T follicular helper cell (primary cell): Measurements from ENCODE around the gene CEP55.

Source experiments
- DNase-seq: peaks from one replicate; pipeline ENCODE4 v3.0.0-alpha.2; 2020; ENCODE audit warnings: low read depth

Gene CEP55

DNA sequence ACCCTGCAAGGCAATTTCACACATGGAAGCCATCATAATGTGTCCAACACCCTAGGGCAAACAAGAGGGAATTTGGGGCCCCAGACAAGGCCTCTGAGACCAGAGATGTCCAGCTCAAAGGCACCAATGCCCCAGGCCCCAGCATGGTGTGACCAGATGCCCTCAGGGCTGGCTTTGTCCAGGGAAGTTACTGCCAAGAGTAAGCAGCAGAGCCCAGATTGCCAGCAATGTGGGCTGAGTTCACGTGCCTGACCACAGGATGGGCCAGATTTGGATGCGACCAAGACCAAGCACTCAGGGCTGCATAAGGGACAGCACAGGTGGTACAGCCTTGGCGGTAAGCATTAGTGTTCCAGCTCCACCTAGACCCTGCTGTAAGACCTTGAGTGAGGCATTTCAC lies 27.0 kb upstream of the CEP55 start:
- no peak for DNase-seq

GRCh38 chr10:93471110-93471651 lies 25.2 kb upstream of the CEP55 start:
- DNase-seq = no peak

- no peak for DNase-seq
Observed at GRCh38 chr10:93473161-93473560, 23.3 kb upstream of the CEP55 start.

GRCh38 chr10:93473804-93474472 lies 22.5 kb upstream of the CEP55 start:
- DNase-seq = no peak

DNA sequence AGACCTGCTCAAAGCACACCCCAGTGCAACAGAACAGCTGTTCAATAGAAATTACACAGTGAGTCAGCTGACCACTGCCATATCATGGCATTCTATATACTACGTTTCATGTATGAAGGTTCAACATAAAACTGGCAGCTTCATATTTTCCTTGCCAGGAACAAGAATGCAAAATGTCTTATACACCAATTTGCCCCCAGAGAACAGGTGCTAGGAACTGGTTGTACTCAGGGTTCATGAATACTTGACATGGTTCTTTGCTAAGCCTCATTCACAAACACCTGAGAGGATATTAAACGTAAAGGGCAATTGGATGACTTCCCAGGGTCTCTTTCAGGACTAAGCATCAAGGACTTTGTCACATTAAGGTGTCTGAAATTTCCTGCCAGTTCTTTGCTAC lies 21.2 kb upstream of the CEP55 start:
- DNase-seq = no peak

DNA sequence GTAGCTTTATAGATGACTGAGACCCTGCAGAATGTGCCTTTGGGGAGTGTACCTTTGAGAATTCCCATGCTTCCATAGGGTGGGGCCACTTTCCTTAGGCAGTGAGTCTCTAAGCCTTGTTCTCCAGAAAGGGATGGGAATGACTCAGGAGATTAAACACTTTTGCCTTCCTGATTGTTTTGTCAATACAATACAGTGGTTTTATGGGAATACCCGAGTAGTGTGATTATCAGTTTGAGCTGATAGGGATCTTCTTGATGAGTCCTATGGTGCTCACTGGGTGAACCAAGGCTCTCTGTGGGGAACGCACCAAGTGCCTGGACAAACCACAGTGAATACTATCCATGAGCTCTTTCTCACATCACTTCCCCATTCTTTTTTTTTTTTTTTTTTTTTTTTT lies 20.5 kb upstream of the CEP55 start:
- DNase-seq = no peak

GRCh38 chr10:93476756-93477155 lies 19.7 kb upstream of the CEP55 start:
- DNase-seq = no peak

GRCh38 chr10:93478873-93479272 lies 17.5 kb upstream of the CEP55 start:
- no peak for DNase-seq

DNA sequence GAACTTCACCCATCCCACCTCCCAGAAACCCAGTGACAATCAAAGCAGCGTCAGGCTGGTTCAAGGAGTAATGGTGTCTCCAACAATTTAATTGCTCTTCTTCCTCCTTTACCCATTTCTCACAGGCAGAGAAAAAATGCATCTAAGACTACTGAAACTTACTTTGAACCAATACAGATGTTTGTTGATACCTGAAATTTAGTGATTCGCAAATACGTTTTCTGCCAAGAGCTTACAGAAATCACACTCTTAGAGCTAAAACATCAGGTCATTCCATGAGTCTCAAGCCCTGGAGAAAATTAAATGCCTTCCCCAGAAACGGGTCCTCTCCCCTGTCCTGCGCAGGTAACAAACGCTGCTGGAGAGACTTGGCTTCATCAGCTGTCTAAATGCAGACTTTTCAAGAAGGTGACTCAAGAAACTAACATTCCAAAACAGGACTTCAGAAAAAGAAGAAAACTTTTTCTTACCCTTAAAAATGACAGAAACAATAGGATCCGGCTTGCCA lies 14.7 kb upstream of the CEP55 start:
- no peak for DNase-seq

- DNase-seq = no peak
Observed at GRCh38 chr10:93482145-93482834, 14.1 kb upstream of the CEP55 start, which contains the start of gene MYOF. MYOF (minus strand) TSS chr10:93482334; CDS start chr10:93482194, 140 bp downstream.

DNA sequence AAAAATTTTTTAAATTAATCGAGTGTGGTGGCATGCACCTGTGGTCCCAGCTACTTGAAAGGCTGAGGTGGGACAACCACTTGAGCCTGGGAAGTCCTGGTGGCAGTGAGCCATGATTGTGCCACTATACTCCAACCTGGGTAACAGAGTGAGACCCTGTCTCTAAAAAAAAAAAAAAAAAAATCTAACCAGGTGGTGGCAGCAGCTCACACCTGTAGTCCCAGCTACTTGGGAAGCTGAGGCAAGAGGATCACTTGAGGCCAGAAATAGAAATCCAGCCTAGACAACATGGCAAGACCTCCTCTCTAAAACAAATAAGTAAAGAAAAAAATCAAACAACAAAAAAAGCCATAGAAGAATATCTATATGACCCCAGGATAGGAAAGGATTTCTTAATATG lies 10.7 kb upstream of the CEP55 start:
- no peak for DNase-seq

DNA sequence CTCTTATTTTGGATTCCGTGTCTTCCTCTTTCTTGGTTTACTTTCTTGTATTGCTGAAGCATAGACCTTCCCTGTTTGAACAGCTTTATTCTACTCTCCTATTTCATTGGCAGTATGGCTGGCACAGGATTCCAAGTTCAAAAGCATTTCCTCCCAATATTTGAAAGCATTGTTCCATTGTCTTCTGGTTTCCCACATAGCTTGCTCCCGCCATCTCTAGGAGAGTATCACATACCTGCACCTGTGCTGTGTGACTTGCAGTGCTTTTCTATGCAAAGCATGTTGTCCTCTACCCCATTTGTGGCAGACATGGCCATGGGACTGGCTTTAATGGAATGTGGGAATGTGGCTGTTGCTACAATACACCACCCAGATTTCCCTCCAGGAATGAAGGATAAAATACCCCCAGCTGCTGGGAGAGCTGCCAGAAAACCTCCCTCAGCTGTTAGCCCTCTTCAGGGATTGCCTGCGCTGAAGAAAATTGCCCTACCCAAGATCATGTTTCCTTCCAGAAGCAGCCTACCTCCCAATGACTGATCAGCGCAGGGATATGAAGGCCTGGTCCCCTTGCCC lies 7.4 kb upstream of the CEP55 start:
- no peak for DNase-seq

DNA sequence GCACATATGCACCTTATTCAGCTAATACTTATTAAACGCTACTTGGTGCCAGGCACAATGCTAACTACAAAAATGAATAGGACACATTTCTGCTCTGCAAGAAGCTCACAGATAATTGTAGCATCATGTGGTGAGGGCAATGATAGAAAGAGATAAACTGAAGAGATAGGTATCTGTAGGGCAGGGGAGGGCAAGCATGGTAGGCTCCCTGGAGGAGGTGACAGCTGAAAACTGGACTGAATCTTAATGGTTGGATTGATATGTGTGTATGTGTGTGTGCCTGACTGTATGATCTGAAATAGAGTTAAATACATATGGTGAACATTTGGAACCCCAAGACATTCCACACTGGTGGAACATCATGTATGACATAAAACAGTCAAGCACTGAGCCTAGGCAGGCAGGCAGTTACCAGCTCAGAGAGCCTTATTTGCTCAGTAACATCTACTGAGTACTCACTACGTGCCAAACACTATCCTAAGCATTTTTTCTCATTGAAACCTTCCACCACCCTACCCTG lies 4.8 kb upstream of the CEP55 start:
- no peak for DNase-seq

DNA sequence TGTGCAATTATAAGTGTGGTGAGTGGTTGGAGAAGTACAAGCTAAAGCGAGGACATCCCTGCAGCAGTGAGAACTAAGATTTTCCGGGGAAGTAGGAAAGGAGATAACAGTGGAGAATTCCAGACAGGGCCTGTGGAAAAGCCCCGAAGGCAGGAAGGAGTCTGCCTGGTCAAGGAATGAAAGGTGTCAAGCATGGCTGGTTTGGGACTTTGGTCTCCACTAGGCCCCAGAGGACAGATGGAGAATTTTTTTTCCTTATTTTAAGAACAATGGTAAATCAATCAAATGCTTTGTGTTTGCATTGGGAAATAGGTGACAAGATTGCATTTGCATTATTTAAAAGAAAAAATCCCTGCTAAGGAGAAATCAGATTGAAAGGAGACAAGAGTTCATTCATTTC lies 3.2 kb upstream of the CEP55 start:
- no peak for DNase-seq

DNA sequence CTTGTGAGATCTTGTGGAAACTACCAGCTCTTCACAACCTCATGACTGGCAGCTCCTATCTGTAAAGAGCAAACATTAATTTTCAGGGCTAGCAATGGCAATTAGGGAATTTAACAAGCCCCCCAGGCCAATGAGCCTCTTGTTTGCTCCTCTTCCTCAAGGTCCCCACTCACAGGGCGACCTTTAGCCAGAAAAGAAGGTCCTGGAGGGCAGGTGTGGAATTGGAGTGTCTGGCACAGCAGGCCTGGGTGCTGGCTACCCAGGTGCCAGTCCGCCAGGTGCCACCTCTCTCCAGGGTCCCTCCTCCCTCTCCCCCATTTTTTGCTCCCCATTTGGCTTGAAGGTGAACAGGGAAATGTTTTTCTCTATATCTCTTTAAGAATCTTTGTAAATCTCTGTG lies 1.9 kb upstream of the CEP55 start:
- no peak for DNase-seq

- no peak for DNase-seq
Observed at GRCh38 chr10:93495654-93496321, 624 bp upstream of the CEP55 start.

GRCh38 chr10:93498166-93498565 lies 1.8 kb downstream of the CEP55 start:
- no peak for DNase-seq

- DNase-seq = no peak
Observed at GRCh38 chr10:93501650-93502049, 5.2 kb downstream of the CEP55 start.

DNA sequence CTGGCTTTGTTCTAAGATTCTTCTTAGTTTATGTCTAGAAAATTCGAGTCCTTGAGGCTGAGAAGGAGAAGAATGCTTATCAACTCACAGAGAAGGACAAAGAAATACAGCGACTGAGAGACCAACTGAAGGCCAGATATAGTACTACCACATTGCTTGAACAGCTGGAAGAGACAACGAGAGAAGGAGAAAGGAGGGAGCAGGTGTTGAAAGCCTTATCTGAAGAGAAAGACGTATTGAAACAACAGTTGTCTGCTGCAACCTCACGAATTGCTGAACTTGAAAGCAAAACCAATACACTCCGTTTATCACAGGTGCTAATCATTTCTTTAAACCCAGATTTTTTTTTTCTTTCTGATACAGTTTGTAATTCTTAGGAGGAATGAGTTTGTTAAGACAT lies 6.7 kb downstream of the CEP55 start:
- no peak for DNase-seq

DNA sequence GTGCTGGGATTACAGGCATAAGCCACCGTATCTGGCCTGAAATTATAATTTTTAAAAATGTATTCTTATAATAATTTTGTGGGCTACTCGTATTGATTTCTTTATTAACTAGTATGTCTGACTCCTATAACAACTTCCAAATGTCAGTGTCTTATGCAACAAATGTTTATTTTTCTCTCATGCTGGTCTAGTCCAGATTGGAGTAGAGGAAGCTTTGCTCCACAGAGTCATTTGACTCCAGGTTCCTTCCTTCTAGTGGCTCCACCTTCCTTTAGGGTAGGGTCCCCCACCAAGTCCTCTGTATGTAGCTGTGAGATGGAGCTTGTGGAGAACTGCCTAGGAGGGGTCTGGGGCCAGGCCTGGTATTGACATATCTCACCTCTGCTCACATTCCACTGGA lies 8.7 kb downstream of the CEP55 start:
- DNase-seq = no peak

DNA sequence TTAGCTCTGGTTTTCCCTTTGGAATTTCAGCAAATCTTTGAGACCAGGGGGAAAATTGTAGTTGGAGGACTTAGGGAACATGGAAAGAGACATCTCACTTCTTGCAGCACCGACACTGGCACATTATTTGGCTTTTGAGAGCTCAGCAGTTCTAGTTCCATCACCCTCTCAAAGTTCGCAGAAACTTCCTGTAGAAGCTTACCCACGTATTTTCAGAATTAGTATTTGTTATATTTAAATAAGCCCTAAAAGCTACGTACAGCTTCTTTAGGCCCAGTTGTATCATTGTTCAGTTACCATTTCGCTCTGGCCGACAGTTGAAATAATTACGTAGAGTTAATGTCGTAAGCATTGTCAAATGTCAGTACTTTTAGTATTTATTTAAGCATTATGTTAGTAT lies 13.4 kb downstream of the CEP55 start:
- DNase-seq = no peak

DNA sequence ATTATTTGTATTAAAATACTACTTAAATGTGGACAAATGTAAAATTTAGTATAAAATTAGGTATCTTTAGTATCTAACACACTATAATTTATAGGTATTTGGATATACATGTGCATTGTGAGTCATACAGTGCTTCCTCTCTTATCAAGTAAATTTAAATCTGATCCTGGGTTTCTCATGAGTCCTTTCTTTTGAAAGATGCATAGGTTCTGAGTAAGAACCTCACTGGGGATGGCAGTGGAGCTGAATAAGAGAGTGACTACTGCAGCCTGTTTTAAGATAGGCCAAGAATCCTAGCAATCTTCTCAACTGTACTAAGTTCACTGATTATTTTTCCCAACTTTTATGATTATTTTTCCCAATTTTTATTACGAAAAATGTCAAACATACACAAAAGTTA lies 16.2 kb downstream of the CEP55 start:
- no peak for DNase-seq
